Rectal smooth muscle tissue (tissue), 1 donor: ENCODE results near the gene PHYHD1.
A peak's percentile ranks its signal among the peaks of the same experiment; 100 is the strongest.

Experiments used
- H3K27ac ChIP-seq: one replicate; pipeline ENCODE4 v1.7.0; 2013; ENCODE audit warnings: low read depth, low read length, inconsistent platforms
- H3K27me3 ChIP-seq: one replicate; pipeline ENCODE4 v1.7.0; 2013; ENCODE audit warnings: low read length; ENCODE audit not compliant: control insufficient read depth, insufficient read depth
- H3K36me3 ChIP-seq: one replicate; pipeline ENCODE4 v1.7.0; 2013; ENCODE audit warnings: low read length; ENCODE audit not compliant: control insufficient read depth, insufficient read depth
- H3K4me1 ChIP-seq: one replicate; pipeline ENCODE4 v1.7.0; 2013; ENCODE audit warnings: low read length; ENCODE audit not compliant: control insufficient read depth, insufficient read depth
- H3K4me3 ChIP-seq: one replicate; pipeline ENCODE4 v1.7.0; 2013; ENCODE audit warnings: low read length
- H3K9ac ChIP-seq: one replicate; pipeline ENCODE4 v1.7.0; 2013; ENCODE audit warnings: low read length

The PHYHD1 gene

GRCh38 chr9:128892221-128892921 lies 28.4 kb upstream of the PHYHD1 start:
- Histone ChIP-seq H3K4me3 (peak overlapping the region; percentile 32), H3K27ac (peak overlapping the region; percentile 75), H3K9ac (no peak overlapping the region), H3K4me1 (peaks cover 21% of the 10 kb centered on the region), H3K27me3 (no peaks in the 10 kb centered on the region), H3K36me3 (peaks cover 10% of the 10 kb centered on the region)

DNA sequence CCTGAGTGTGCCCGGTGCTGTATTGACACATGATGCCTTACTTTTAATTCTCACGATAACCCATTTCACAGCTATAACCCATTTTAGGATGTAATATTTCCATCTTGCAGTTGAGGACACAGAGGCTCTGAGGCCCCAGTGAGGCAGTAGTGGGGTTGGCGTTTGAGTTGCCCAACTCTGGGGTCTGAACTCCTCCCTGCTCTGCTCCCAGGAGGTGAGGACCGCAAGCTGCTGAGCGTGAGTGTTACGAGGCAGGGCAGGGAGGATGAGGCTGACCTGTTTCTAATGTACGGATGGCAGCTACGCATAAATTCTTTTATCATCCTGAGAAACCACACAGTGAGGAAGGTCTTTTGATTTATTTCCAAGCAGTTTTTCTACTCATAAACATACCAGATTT lies 27.4 kb upstream of the PHYHD1 start:
- Histone ChIP-seq H3K4me3 (no peak overlapping the region), H3K27ac (peak overlapping the region; percentile 75), H3K27me3 (no peaks in the 10 kb centered on the region), H3K9ac (no peak overlapping the region), H3K4me1 (peaks cover 15% of the 10 kb centered on the region), H3K36me3 (peaks cover 9% of the 10 kb centered on the region)

DNA sequence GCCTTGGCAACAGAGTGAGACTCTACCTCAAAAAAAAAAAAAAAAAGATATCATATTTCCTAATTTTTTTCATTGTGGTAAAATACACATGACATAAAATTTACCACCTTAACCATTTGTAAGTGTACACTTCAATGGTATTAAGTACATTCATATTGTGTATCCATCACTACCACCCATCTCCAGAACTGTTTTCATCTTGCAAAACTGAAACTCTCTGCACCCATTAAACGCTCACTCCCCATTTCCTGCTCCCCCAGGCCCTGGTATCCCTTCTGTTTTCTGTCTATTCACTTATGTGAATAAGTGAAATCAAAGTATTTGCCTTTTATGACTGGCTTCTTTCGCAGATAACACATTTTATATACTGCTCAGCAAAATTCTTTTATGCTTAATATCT lies 26.0 kb upstream of the PHYHD1 start:
- no peak overlapping the region for H3K4me3 ChIP-seq
- H3K27me3 ChIP-seq: no peaks in the 10 kb centered on the region
- H3K4me1 ChIP-seq: peaks cover 18% of the 10 kb centered on the region
- no peak overlapping the region for H3K9ac ChIP-seq
- H3K27ac ChIP-seq: no peak overlapping the region
- H3K36me3 ChIP-seq: peaks cover 4% of the 10 kb centered on the region

GRCh38 chr9:128895556-128895955 lies 25.2 kb upstream of the PHYHD1 start:
- H3K9ac ChIP-seq: no peak overlapping the region
- H3K36me3 ChIP-seq: peaks cover under 1% of the 10 kb centered on the region
- peaks cover 18% of the 10 kb centered on the region for H3K4me1 ChIP-seq
- H3K27ac ChIP-seq: no peak overlapping the region
- no peak overlapping the region for H3K4me3 ChIP-seq
- H3K27me3 ChIP-seq: no peaks in the 10 kb centered on the region

GRCh38 chr9:128898382-128898781 lies 22.4 kb upstream of the PHYHD1 start:
- Histone ChIP-seq H3K9ac (no peak overlapping the region), H3K27me3 (no peaks in the 10 kb centered on the region), H3K4me3 (no peak overlapping the region), H3K36me3 (no peaks in the 10 kb centered on the region), H3K4me1 (peaks cover 4% of the 10 kb centered on the region), H3K27ac (peak overlapping the region; percentile 1)

- peak overlapping the region; percentile 13 for H3K9ac ChIP-seq
- H3K4me3 ChIP-seq: no peak overlapping the region
- peak overlapping the region; percentile 1 for H3K27ac ChIP-seq
- no peaks in the 10 kb centered on the region for H3K27me3 ChIP-seq
- H3K4me1 ChIP-seq: peaks cover 3% of the 10 kb centered on the region
- no peaks in the 10 kb centered on the region for H3K36me3 ChIP-seq
Measured at GRCh38 chr9:128898845-128899565, 21.8 kb upstream of the PHYHD1 start.

DNA sequence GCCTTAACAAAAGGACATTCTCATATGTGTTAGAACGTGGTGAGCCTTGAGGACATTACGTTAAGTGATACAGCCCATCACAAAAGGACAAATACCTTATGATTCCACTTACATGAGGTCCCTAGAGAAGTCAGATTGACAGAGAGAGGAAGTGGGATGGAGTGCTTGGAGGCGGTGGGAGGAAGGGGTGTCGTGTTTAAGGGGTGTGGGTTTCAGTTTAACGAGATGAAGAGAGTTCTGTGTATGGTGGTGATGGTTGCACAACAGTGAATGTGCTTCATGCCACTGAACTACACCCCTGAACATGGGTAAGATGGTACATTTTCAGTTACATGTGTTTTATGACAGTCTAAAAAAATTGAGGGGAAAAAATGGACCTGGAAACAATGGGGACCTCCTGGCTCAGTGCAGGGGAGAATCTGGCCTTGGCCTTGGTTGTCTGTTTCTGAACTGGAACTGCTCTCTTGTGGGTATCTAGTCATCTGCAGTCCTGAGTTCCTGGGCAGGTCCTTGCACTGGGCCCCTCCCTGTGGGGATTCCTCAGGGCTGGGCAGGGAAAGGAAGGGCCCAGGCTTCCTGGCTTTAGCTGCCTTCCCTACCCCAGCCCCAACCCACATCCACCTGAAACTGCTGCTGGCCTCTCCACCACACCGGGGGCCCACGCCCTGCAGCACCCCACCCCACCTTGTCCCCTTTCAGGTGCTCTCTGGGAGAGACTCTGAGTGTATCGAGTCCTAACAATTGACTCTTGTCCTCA lies 21.0 kb upstream of the PHYHD1 start:
- Histone ChIP-seq H3K9ac (no peak overlapping the region), H3K36me3 (no peaks in the 10 kb centered on the region), H3K27ac (no peak overlapping the region)

DNA sequence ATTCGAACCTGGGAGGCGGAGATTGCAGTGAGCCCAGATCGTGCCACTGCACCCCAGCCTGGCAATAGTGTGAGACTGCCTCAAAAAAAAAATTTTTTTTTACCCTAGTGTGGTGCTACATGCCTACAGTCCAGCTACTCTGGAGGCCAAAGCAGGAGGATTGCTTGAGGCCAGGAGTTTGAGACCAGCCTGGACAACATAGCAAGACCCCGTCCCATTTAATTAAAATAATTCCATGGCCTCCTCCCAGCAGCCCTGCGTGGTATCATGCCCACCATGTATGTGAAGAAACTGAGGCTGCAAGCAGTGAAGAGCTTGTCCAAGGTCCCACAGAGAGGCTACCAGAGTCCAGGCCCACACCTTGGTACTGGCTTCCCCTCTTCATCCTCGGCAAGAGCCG lies 19.4 kb upstream of the PHYHD1 start:
- no peak overlapping the region for H3K9ac ChIP-seq
- no peaks in the 10 kb centered on the region for H3K36me3 ChIP-seq
- H3K4me1 ChIP-seq: peaks cover 3% of the 10 kb centered on the region
- H3K27ac ChIP-seq: no peak overlapping the region
- H3K27me3 ChIP-seq: no peaks in the 10 kb centered on the region
- H3K4me3 ChIP-seq: no peak overlapping the region

More for the DNA sequence above, 21.0 kb upstream of the PHYHD1 start:
- Histone ChIP-seq H3K27me3 (no peaks in the 10 kb centered on the region), H3K4me3 (no peak overlapping the region), H3K4me1 (peaks cover 3% of the 10 kb centered on the region)

DNA sequence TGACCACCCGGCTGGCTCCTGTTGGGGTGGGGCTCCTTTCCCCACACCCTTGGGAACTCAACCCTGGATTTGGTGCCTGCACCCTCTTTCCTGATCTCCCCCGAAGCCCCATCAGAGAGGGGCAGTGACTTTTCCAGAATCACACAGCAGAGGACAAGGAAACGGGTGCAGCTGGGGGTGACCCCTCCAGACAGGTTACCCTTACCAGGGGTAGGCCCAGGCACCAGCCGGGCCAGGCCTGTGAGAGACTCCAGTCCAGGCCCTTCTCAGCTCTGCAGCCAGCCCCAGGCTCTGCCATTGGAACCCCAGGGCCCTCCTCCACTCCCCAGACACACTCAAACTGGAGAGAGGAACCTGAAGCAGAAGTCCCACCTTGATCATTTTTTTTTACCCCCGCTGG lies 19.0 kb upstream of the PHYHD1 start:
- Histone ChIP-seq H3K36me3 (no peaks in the 10 kb centered on the region), H3K27ac (no peak overlapping the region), H3K4me3 (no peak overlapping the region), H3K27me3 (no peaks in the 10 kb centered on the region), H3K9ac (no peak overlapping the region), H3K4me1 (peaks cover 3% of the 10 kb centered on the region)

- H3K36me3 ChIP-seq: peaks cover 3% of the 10 kb centered on the region
- H3K9ac ChIP-seq: no peak overlapping the region
- H3K4me1 ChIP-seq: peaks cover 3% of the 10 kb centered on the region
- no peak overlapping the region for H3K4me3 ChIP-seq
- no peak overlapping the region for H3K27ac ChIP-seq
- H3K27me3 ChIP-seq: no peaks in the 10 kb centered on the region
Measured at GRCh38 chr9:128902351-128903078, 18.3 kb upstream of the PHYHD1 start.

GRCh38 chr9:128903079-128903461 lies 17.7 kb upstream of the PHYHD1 start:
- no peak overlapping the region for H3K4me3 ChIP-seq
- no peaks in the 10 kb centered on the region for H3K27me3 ChIP-seq
- H3K4me1 ChIP-seq: peaks cover 3% of the 10 kb centered on the region
- no peak overlapping the region for H3K9ac ChIP-seq
- no peak overlapping the region for H3K27ac ChIP-seq
- H3K36me3 ChIP-seq: peaks cover 8% of the 10 kb centered on the region
